GM23248 (cell line): ENCODE results near the gene PDE2A.

Source experiments
- EZH2 ChIP-seq: fragments of 200-600 bp; sonication (generic); IDR thresholded peaks from 2 replicates; pipeline ENCODE4 v1.6.1; 2018; ENCODE audit warnings: antibody characterized with exemption, mild to moderate bottlenecking; ENCODE audit not compliant: insufficient read depth, poor library complexity, severe bottlenecking
- EZH2phosphoT487 ChIP-seq: fragments of 200-600 bp; sonication (generic); IDR thresholded peaks from 2 replicates; pipeline ENCODE4 v1.6.1; 2018; ENCODE audit warnings: antibody characterized with exemption, moderate library complexity, mild to moderate bottlenecking, low read depth; ENCODE audit not compliant: insufficient read depth

DNA sequence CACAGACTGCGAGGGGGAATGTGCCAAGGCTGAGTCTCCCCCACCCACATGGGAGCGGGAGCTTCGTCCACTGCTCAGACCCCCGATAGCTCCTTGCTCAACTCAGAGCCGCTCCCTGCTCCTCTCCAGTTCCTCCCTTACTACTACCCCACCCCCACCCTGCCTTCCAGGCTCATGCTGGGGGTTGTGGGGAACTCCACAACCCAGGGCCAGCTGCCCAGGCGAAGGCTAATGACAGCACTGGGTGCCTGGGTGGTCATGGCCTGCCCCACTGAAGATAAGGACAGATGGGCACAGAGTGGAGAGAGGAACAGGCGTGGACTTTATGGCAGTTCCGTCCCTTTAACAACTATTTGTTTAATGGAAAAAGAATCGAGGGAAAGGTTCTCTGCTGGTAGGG, 73.7 kb downstream of the PDE2A start:
- TF ChIP-seq EZH2 (no peak), EZH2phosphoT487 (no peak)
